Ascending aorta (tissue), 2 donors: ENCODE results near the gene KCNG4. TPM values are rescaled to one million over a fixed set of nuclear protein-coding genes. Genes with fewer than 3 reads are reported as not detected.

Source experiments
- DNase-seq, 2 donors: peaks; one replicate each; pipeline ENCODE4 v3.0.0-alpha.2; 2019; ENCODE audit warnings: low spot score in 2 of 2
- H3K27ac ChIP-seq, 2 donors: fragments of 200-600 bp; sonication (generic); one replicate each; pipeline ENCODE4 v1.5.1; 2016 to 2017; ENCODE audit warnings: mild to moderate bottlenecking in 1 of 2
- H3K27me3 ChIP-seq: fragments of 200-600 bp; sonication (generic); one replicate; pipeline ENCODE4 v1.5.1; 2017
- H3K36me3 ChIP-seq, 2 donors: fragments of 200-600 bp; sonication (generic); one replicate each; pipeline ENCODE4 v1.5.1; 2016
- H3K4me1 ChIP-seq, 2 donors: fragments of 200-600 bp; sonication (generic); one replicate each; pipeline ENCODE4 v1.5.1; 2016 to 2017; ENCODE audit warnings: mild to moderate bottlenecking in 1 of 2
- H3K4me3 ChIP-seq, 2 donors: fragments of 200-600 bp; sonication (generic); one replicate each; pipeline ENCODE4 v1.5.1; 2016 to 2017; ENCODE audit warnings: mild to moderate bottlenecking in 1 of 2
- H3K9me3 ChIP-seq, 2 donors: fragments of 200-600 bp; sonication (generic); one replicate each; pipeline ENCODE4 v1.5.1; 2016
- intact Hi-C: fragments of 100-400 bp; cut with DNase I; formaldehyde crosslinking; loops from one replicate; pipeline ENCODE4 v1.15.1; 2023
- total RNA-seq: library from RNA; depleted of rRNA; stranded (reverse); fragments of >200 nt; gene quantifications from one replicate; pipeline ENCODE4 v1.1.0, GENCODE V29; 2016
- TF ChIP-seq, protein P1 (sequence below), 3 experiments: fragments of 200-600 bp in 2 of 3; fragments of 450-650 bp in 1 of 3; sonication (generic) in 2 of 3; IDR thresholded peaks; one replicate each; pipeline ENCODE4 v1.5.1; 2016 to 2019; ENCODE audit warnings: antibody characterized with exemption in 3 of 3, mild to moderate bottlenecking in 1 of 3, moderate library complexity in 1 of 3

KCNG4 gene
- total RNA-seq, 1 donor from 2014 or later = not detected

DNA sequence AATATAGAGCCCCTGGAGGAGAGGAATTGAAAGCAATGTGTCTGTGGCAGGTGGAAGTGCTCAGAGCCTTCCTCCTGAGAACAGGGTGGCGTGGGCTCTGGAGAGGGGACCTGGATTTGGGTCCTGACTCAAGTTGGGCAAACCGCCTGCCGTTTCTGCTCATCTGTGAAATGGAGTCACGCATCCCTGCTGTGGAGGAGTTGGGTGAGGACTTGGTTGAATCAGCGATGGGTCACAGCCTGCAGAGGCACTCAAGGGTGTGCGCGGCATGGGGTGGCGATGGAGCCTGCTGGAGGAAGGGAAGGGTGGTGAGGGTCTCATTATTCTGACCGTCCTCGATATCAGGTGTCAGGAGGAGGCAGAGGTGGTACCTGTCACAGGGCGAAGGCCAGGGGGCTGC lies 45.8 kb downstream of the KCNG4 start:
- Histone ChIP-seq H3K4me1 (no peaks in the 10 kb centered on the region), H3K27me3 (peaks cover 5% of the 10 kb centered on the region), H3K9me3 (no peaks in the 10 kb centered on the region), H3K4me3 (no peak overlapping the region), H3K36me3 (no peaks in the 10 kb centered on the region), H3K27ac (no peak overlapping the region)
- intact Hi-C loops = no loop called here
- TF ChIP-seq, protein P1, sequence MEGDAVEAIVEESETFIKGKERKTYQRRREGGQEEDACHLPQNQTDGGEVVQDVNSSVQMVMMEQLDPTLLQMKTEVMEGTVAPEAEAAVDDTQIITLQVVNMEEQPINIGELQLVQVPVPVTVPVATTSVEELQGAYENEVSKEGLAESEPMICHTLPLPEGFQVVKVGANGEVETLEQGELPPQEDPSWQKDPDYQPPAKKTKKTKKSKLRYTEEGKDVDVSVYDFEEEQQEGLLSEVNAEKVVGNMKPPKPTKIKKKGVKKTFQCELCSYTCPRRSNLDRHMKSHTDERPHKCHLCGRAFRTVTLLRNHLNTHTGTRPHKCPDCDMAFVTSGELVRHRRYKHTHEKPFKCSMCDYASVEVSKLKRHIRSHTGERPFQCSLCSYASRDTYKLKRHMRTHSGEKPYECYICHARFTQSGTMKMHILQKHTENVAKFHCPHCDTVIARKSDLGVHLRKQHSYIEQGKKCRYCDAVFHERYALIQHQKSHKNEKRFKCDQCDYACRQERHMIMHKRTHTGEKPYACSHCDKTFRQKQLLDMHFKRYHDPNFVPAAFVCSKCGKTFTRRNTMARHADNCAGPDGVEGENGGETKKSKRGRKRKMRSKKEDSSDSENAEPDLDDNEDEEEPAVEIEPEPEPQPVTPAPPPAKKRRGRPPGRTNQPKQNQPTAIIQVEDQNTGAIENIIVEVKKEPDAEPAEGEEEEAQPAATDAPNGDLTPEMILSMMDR (IDR thresholded peaks at IDR 0.05) = no peak
- no peak for DNase-seq

DNA sequence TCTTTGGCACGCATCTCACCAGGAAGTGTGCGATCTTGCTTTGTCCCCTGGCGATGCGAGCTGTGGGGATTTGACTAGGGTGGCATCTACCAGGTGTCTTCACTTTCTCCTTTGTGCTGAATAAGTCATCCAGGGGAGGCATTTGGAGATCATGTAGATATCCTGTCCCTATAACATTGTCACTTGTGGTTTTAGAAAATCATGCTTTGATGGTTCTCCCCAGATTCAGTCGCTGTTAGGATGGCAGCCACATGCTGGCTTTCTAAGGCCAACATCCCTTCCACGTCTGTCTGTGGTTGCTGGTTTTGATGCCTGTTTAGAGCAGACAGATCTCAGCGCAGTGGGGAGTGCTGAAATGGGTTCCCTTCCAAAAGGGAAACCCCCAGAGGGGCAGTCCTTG lies 46.3 kb downstream of the KCNG4 start:
- H3K9me3 ChIP-seq = no peaks in the 10 kb centered on the region
- H3K4me3 ChIP-seq = no peak overlapping the region
- no peaks in the 10 kb centered on the region for H3K36me3 ChIP-seq
- no peak overlapping the region for H3K27ac ChIP-seq
- no peak for DNase-seq
- H3K4me1 ChIP-seq = no peaks in the 10 kb centered on the region
- H3K27me3 ChIP-seq = peaks cover 5% of the 10 kb centered on the region
- TF ChIP-seq, protein P1 (IDR thresholded peaks at IDR 0.05) = no peak
- intact Hi-C loops = no loop called here

DNA sequence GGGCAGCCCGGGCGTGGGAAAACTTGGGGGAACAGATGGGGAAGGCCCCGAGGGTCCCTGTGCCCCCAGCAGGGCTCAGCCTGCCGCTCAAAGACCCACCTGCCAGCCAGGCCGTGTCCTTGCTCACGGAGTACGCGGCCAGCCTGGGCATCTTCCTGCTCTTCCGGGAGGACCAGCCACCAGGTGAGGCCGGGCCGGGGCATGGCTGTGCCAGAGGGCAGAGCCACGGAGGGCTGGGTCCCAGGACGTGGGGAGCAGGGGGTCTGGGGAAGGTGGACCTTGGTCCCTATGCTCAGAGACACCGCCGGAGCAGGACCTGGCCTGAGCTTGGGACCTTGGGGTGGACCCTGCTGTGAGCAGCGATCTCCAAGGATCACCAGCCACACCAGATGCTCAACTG lies 48.3 kb downstream of the KCNG4 start:
- no peaks in the 10 kb centered on the region for H3K36me3 ChIP-seq
- no peak overlapping the region for H3K27ac ChIP-seq
- peaks cover 5% of the 10 kb centered on the region for H3K27me3 ChIP-seq
- TF ChIP-seq, protein P1 (IDR thresholded peaks at IDR 0.05) = no peak
- no peak for DNase-seq
- H3K9me3 ChIP-seq = no peaks in the 10 kb centered on the region
- H3K4me3 ChIP-seq = no peak overlapping the region
- no peaks in the 10 kb centered on the region for H3K4me1 ChIP-seq
- intact Hi-C loops = no loop called here

DNA sequence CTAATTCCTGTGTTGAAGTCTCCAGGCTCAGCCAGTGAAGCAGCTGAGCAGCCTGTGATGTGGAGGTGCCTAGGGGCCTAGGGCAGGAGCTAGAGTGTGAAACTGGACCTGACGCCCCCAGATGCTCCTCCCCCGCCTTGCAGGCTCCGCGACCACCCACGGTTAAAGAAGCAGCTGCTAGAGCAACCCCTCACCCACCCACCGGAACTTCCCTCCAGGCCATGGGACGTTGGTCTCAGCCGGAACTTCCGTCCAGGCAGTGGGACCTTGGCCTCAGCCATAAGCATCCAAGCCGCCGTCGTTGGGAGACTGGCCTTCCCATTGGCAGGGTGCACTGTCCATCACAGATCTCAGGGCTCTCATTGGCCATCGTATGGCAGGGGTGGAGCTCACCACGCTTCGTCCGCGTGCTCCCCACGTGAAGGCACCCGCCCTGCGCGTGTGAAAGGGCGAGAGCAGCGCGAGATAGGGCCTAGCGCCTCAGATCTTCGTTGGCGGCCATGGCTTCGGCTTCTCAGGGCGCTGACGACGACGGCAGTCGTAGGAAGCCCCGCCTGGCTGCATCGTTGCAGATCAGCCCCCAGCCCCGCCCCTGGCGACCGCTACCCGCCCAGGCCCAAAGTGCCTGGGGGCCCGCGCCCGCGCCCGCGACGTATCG lies 49.0 kb downstream of the KCNG4 start, which contains the start of gene ADAD2:
Gene ADAD2, plus strand, starts transcription at position 427 of the 658 bp plus-strand sequence. Its CDS starts 74 bp downstream, at position 501.
- peaks cover 3 to 4% of the 10 kb centered on the region in 2 donors for H3K4me1 ChIP-seq
- no peaks in the 10 kb centered on the region for H3K9me3 ChIP-seq
- H3K27ac ChIP-seq = no peak within 1 kb of the TSS
- no peak for DNase-seq
- no peaks in the 10 kb centered on the region for H3K36me3 ChIP-seq
- H3K27me3 ChIP-seq = peaks cover 5% of the 10 kb centered on the region
- intact Hi-C loops = no loop called here
- H3K4me3 ChIP-seq = no peak within 1 kb of the TSS
- TF ChIP-seq, protein P1 (IDR thresholded peaks at IDR 0.05) = no peak

DNA sequence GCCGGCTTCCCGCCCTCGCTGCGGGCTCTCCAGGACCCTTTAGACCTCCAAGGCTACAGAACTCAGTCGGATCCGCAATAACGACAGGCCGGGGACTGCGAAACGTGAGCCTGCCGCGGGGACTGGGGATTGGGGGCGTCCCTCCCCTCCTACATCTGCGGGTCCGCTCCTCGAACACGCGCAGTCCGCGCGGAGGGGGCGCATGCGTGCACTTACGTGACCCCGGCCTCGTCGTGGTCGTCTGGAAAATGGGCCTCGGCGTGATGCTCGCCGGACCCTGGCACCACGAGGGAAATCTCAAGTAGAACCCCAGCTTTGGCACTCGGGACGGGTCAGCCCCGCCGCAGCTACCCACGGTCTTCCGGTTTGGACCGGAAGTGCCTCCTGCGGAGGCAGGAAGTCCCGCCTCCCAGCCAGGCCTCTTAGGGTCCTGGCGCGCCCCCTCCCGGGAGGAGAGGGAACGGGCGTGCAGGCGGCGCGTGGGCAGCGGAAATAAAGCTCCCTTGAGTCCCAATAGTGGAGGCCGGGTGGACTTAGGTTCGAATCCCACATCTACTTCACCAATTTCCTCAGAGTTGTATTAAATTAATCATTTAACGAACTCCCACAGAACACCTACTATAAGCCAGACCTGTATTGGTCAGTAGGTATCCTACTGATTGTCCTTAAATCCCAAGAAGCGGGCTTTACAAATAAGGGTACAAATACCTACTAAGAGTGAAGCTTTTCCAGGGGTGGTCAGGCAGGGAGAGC lies 53.0 kb downstream of the KCNG4 start, which contains the start of gene TAF1C:
Gene TAF1C, minus strand, starts transcription at position 373 of the 753 bp plus-strand sequence. CDS start 2,069 bp downstream, outside the sequence.
- Histone ChIP-seq H3K9me3 (no peaks in the 10 kb centered on the region), H3K36me3 (peaks cover 27 to 29% of the 10 kb centered on the region in 2 donors), H3K4me1 (peaks cover 5 to 10% of the 10 kb centered on the region in 2 donors), H3K27me3 (no peaks in the 10 kb centered on the region), H3K4me3 (peak within 1 kb of the TSS; percentile 93 to 96), H3K27ac (peak within 1 kb of the TSS; percentile 67 to 82)
- TF ChIP-seq, protein P1 (IDR thresholded peaks at IDR 0.05) = peak; percentile 89 to 99 (median 98)
- intact Hi-C loops = loop anchor here (1.0 to 10.0 kb wide), 6 partner anchors 42 to 262 kb away; partner anchors contain the start of genes DNAAF1, HSDL1 and MBTPS1
- peak; percentile 71 to 97 for DNase-seq
